GM18498 (cell line): ENCODE measurements around the gene SYNGAP1.
"Not testable (repeated sequence)": the region's sequence is repeated elsewhere in the genome, so short reads cannot be mapped to it uniquely, and the experiment has no call there.

Experiments used
- ATAC-seq: cut with Tn5 transposase; IDR thresholded peaks from one replicate; pipeline ENCODE4 v1.9.1; 2021; ENCODE audit warnings: mild to moderate bottlenecking, moderate library complexity; ENCODE audit not compliant: unreplicated experiment

SYNGAP1 gene

GRCh38 chr6:33419580-33420490, at the start of gene SYNGAP1:
TSS of gene SYNGAP1 (plus strand) at chr6:33420065. CDS start at chr6:33420265, 200 bp downstream.
- no peak for ATAC-seq

- not testable (repeated sequence) for ATAC-seq
These were observed 48.0 kb upstream of the SYNGAP1 start for GRCh38 chr6:33371901-33372300.

GRCh38 chr6:33372526-33373123, 47.2 kb upstream of the SYNGAP1 start:
- no peak for ATAC-seq

GRCh38 chr6:33373960-33374910, 45.6 kb upstream of the SYNGAP1 start:
- no peak for ATAC-seq

GRCh38 chr6:33375143-33375671, 44.7 kb upstream of the SYNGAP1 start:
- ATAC-seq = no peak

GRCh38 chr6:33377171-33377570, 42.7 kb upstream of the SYNGAP1 start:
- no peak for ATAC-seq

- not testable (repeated sequence) for ATAC-seq
These were observed 40.7 kb upstream of the SYNGAP1 start for GRCh38 chr6:33379184-33379583.

GRCh38 chr6:33380272-33380981, 39.4 kb upstream of the SYNGAP1 start:
- no peak for ATAC-seq

- no peak for ATAC-seq
These were observed 36.3 kb upstream of the SYNGAP1 start for GRCh38 chr6:33383427-33384185.

GRCh38 chr6:33384581-33385020, 35.3 kb upstream of the SYNGAP1 start:
- ATAC-seq = no peak

GRCh38 chr6:33390173-33390572, 29.7 kb upstream of the SYNGAP1 start:
- ATAC-seq = no peak

GRCh38 chr6:33390767-33391277, 29.0 kb upstream of the SYNGAP1 start:
- ATAC-seq = no peak

GRCh38 chr6:33391278-33391921, 28.5 kb upstream of the SYNGAP1 start, which contains the start of gene KIFC1:
TSS of gene KIFC1 (plus strand) at chr6:33391823. CDS start at chr6:33391986, 163 bp downstream.
- ATAC-seq = peak; percentile 91

- peak; percentile 23 for ATAC-seq
These were observed 27.8 kb upstream of the SYNGAP1 start for GRCh38 chr6:33391922-33392594.

GRCh38 chr6:33392595-33392948, 27.3 kb upstream of the SYNGAP1 start:
- no peak for ATAC-seq

GRCh38 chr6:33392979-33393378, 26.9 kb upstream of the SYNGAP1 start:
- no peak for ATAC-seq

GRCh38 chr6:33397541-33397940, 22.3 kb upstream of the SYNGAP1 start:
- ATAC-seq = no peak

GRCh38 chr6:33398601-33399000, 21.3 kb upstream of the SYNGAP1 start:
- ATAC-seq = not testable (repeated sequence)
